Endothelial cell (in vitro differentiated cells): Measurements from ENCODE around the gene FARP1. TPM values are rescaled to one million over a fixed set of nuclear protein-coding genes. Genes with fewer than 3 reads are reported as not detected.

Experiments
- DNase-seq: peaks from one replicate; pipeline ENCODE4 v3.0.0; 2021; ENCODE audit warnings: low spot score
- H3K27ac Mint-ChIP-seq: one replicate; pipeline ENCODE4 v1.8.0; 2021; ENCODE audit warnings: mixed read lengths, inconsistent platforms; ENCODE audit not compliant: unreplicated experiment
- H3K27me3 Mint-ChIP-seq: one replicate; pipeline ENCODE4 v1.8.0; 2021; ENCODE audit warnings: mild to moderate bottlenecking, moderate library complexity, mixed read lengths, inconsistent platforms; ENCODE audit not compliant: unreplicated experiment
- H3K36me3 Mint-ChIP-seq: one replicate; pipeline ENCODE4 v1.8.0; 2021; ENCODE audit warnings: mild to moderate bottlenecking, low read depth, mixed read lengths, inconsistent platforms; ENCODE audit not compliant: unreplicated experiment
- H3K4me1 Mint-ChIP-seq: one replicate; pipeline ENCODE4 v1.8.0; 2021; ENCODE audit warnings: mild to moderate bottlenecking, mixed read lengths, inconsistent platforms; ENCODE audit not compliant: unreplicated experiment
- H3K4me3 Mint-ChIP-seq: one replicate; pipeline ENCODE4 v1.8.0; 2021; ENCODE audit warnings: mild to moderate bottlenecking, mixed read lengths, inconsistent platforms; ENCODE audit not compliant: unreplicated experiment
- H3K9me3 Mint-ChIP-seq: one replicate; pipeline ENCODE4 v1.8.0; 2021; ENCODE audit warnings: mixed read lengths, inconsistent platforms; ENCODE audit not compliant: unreplicated experiment
- total RNA-seq: library from RNA; stranded (reverse); fragmentation: NEBNext Ultra II Directional; extraction: Animal tissue kit (Norgen Biotek cat#: 25700); gene quantifications from one replicate; pipeline ENCODE4 v1.2.1, GENCODE V29; 2021; ENCODE audit not compliant: unreplicated experiment
- TF ChIP-seq, protein P1 (sequence below): fragments of 200-600 bp; sonication (generic); IDR thresholded peaks from one replicate; pipeline ENCODE4 v1.5.0; 2021; ENCODE audit warnings: antibody characterized with exemption; ENCODE audit not compliant: unreplicated experiment

Gene FARP1
- total RNA-seq, 1 donor from 2014 or later = 167 TPM

DNA sequence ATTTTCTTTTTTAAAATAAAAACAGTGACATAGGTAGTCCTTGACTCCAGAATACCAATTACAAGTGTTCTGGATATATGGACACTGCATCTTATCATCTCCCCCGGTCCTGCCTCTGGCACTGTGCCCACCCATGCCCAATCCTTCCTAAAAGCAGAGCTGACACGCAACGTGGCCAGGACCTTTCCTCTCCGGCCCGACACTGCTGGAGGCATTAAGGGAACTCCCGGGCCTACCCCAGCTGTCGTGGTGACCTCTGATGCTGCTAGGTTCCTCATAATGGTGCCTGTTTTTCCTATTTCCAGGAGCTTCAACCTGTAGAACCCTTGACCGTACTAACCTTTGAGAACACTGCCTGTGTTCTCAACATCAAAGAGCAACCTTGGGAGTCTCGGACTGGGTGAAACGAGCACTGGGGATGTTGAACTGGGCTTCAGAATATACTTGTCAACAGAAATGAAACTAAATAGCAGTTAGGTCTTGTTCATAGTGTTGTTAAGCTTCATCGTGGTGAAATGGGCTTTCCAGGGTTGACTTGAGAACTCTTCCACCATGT, 48.1 kb downstream of the FARP1 start:
- H3K27me3 Mint-ChIP-seq = peaks cover under 1% of the 10 kb centered on the region
- H3K27ac Mint-ChIP-seq = no peak overlapping the region
- no peaks in the 10 kb centered on the region for H3K9me3 Mint-ChIP-seq
- peaks cover 3% of the 10 kb centered on the region for H3K4me1 Mint-ChIP-seq
- peaks cover 5% of the 10 kb centered on the region for H3K36me3 Mint-ChIP-seq
- no peak for DNase-seq
- TF ChIP-seq, protein P1, sequence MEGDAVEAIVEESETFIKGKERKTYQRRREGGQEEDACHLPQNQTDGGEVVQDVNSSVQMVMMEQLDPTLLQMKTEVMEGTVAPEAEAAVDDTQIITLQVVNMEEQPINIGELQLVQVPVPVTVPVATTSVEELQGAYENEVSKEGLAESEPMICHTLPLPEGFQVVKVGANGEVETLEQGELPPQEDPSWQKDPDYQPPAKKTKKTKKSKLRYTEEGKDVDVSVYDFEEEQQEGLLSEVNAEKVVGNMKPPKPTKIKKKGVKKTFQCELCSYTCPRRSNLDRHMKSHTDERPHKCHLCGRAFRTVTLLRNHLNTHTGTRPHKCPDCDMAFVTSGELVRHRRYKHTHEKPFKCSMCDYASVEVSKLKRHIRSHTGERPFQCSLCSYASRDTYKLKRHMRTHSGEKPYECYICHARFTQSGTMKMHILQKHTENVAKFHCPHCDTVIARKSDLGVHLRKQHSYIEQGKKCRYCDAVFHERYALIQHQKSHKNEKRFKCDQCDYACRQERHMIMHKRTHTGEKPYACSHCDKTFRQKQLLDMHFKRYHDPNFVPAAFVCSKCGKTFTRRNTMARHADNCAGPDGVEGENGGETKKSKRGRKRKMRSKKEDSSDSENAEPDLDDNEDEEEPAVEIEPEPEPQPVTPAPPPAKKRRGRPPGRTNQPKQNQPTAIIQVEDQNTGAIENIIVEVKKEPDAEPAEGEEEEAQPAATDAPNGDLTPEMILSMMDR = no peak
- H3K4me3 Mint-ChIP-seq = no peak overlapping the region

- Mint-ChIP-seq H3K4me1 (peaks cover 3% of the 10 kb centered on the region), H3K27ac (no peak overlapping the region), H3K36me3 (peaks cover 5% of the 10 kb centered on the region), H3K9me3 (no peaks in the 10 kb centered on the region), H3K27me3 (peaks cover 4% of the 10 kb centered on the region), H3K4me3 (no peak overlapping the region)
- no peak for DNase-seq
- TF ChIP-seq, protein P1 = no peak
These were observed 49.1 kb downstream of the FARP1 start for GRCh38 chr13:98192008-98192407.

DNA sequence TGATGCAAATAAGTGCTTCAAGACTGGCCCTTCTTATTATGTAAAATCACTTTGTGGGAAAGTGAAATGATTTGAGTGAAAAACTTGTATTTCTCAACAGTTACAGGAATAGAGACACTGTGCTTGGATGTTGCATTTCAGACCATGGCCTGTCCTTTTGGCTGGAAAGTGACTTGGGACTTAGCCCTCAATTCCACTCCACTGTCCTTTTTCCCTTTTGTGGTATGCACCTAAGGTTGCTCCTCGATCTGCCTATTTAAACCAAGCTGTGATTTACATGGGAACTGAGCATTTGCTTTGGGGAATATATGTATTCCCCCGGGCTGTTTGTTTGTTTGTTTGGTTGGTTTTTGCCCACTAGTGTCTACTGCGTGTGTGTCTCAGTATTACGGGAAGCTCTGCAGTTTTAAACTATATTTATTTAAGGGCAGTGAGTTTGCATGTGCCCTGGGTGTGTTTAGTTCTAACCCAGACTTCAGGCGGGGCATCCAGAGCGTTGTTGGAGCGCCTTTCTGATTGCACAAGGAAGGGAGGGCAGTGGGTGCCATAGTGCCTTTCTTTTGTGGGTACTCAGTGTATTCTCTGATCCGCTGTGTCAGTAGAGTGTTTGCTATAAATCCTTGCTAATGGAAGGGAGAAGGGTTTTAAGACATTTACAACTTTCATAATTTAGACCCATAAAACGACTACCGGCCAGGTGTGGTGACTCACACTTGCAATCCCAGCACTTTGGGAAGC, 52.3 kb downstream of the FARP1 start:
- DNase-seq = no peak
- TF ChIP-seq, protein P1 = no peak
- Mint-ChIP-seq H3K27ac (peak overlapping the region; percentile 10), H3K27me3 (peaks cover 4% of the 10 kb centered on the region), H3K4me1 (peaks cover 6% of the 10 kb centered on the region), H3K4me3 (no peak overlapping the region), H3K9me3 (no peaks in the 10 kb centered on the region), H3K36me3 (no peaks in the 10 kb centered on the region)

DNA sequence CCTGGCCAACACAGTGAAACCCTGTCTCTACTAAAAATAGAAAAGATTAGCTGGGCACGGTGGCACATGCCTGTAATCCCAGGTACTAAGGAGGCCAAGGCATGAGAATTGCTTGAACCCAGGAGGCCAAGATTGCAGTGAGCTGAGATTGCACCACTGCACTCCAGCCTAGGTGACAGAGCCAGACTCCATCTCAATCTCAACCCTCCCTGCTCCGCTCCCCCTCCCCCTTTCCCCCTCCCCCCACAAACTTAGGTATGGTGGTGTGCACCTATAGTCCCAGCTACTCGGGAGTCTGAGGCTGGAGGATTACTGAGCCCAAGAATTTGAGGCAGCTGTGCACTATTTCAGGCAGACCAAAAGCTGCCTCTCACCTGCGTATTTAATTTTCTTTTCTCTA, 55.8 kb downstream of the FARP1 start:
- Mint-ChIP-seq H3K4me3 (no peak overlapping the region), H3K9me3 (no peaks in the 10 kb centered on the region), H3K27ac (no peak overlapping the region), H3K27me3 (peaks cover 4% of the 10 kb centered on the region), H3K4me1 (peaks cover 12% of the 10 kb centered on the region), H3K36me3 (peaks cover 7% of the 10 kb centered on the region)
- TF ChIP-seq, protein P1 = no peak
- no peak for DNase-seq

DNA sequence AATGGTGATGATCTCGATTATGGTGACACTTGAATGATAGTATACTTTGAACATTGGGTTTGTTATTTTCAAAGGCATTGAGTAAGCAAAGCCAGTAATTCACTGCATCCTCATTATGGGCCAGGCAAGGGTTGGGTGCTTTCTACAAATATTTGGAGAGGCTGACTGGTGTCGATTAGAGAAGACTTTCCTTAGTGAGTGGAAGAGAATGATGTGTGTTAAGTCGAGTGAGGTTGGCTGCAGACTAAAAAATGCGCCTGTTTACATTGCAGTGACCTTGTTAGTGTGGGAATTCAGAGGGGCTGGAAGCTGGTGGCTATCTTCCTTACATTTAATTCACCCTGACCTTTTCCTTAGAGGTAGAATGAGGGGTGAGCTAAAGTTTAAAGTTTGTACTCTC, 56.6 kb downstream of the FARP1 start:
- Mint-ChIP-seq H3K36me3 (peaks cover 12% of the 10 kb centered on the region), H3K27me3 (peaks cover 4% of the 10 kb centered on the region), H3K4me1 (peaks cover 12% of the 10 kb centered on the region), H3K4me3 (no peak overlapping the region), H3K9me3 (no peaks in the 10 kb centered on the region), H3K27ac (peak overlapping the region; percentile 4)
- TF ChIP-seq, protein P1 = no peak
- DNase-seq = no peak
